Progenitor cell of endocrine pancreas (in vitro differentiated cells): ENCODE data around the gene PDE1A. TPM values are rescaled to one million over a fixed set of nuclear protein-coding genes. Genes with fewer than 3 reads are reported as not detected.

Experiments
- DNase-seq: peaks from one replicate; pipeline ENCODE4 v3.0.0; 2021; ENCODE audit warnings: low spot score; ENCODE audit not compliant: unreplicated experiment
- H3K27ac Mint-ChIP-seq: 2 replicates; pipeline ENCODE4 v1.8.0; 2021; ENCODE audit warnings: mild to moderate bottlenecking, moderate library complexity, mixed read lengths
- H3K27me3 Mint-ChIP-seq: 2 replicates; pipeline ENCODE4 v1.8.0; 2021; ENCODE audit warnings: mixed read lengths
- H3K36me3 Mint-ChIP-seq: 2 replicates; pipeline ENCODE4 v1.8.0; 2022; ENCODE audit warnings: mixed read lengths; ENCODE audit not compliant: insufficient read depth
- H3K4me1 Mint-ChIP-seq: 2 replicates; pipeline ENCODE4 v1.8.0; 2021; ENCODE audit warnings: low read depth, mixed read lengths
- H3K4me3 Mint-ChIP-seq: 2 replicates; pipeline ENCODE4 v1.8.0; 2021; ENCODE audit warnings: low read depth, mild to moderate bottlenecking, moderate library complexity, mixed read lengths
- H3K9me3 Mint-ChIP-seq: 2 replicates; pipeline ENCODE4 v1.8.0; 2021; ENCODE audit warnings: low read depth, mixed read lengths
- CTCF ChIP-seq: fragments of 200-600 bp; sonication (generic); IDR thresholded peaks from one replicate; pipeline ENCODE4 v1.5.0; 2021; ENCODE audit warnings: antibody characterized with exemption, mild to moderate bottlenecking; ENCODE audit not compliant: unreplicated experiment
- total RNA-seq: library from RNA; stranded (reverse); gene quantifications from 2 replicates; pipeline ENCODE4 v1.2.1, GENCODE V29; 2021

PDE1A gene
- total RNA-seq, 1 donor from 2014 or later = 2.9 TPM

- Mint-ChIP-seq H3K27ac (no peak overlapping the region), H3K36me3 (peaks cover 2% of the 10 kb centered on the region), H3K9me3 (peaks cover 3% of the 10 kb centered on the region), H3K27me3 (no peaks in the 10 kb centered on the region), H3K4me3 (no peak overlapping the region), H3K4me1 (no peaks in the 10 kb centered on the region)
- TF ChIP-seq CTCF = no peak
- DNase-seq = no peak
Observed at GRCh38 chr2:182368996-182369395, 57.8 kb downstream of the PDE1A start.

GRCh38 chr2:182368446-182368845 lies 58.4 kb downstream of the PDE1A start:
- H3K4me3 Mint-ChIP-seq = no peak overlapping the region
- no peaks in the 10 kb centered on the region for H3K27me3 Mint-ChIP-seq

GRCh38 chr2:182367401-182367800 lies 59.4 kb downstream of the PDE1A start:
- Mint-ChIP-seq H3K4me3 (no peak overlapping the region), H3K4me1 (no peaks in the 10 kb centered on the region), H3K9me3 (no peaks in the 10 kb centered on the region), H3K36me3 (no peaks in the 10 kb centered on the region), H3K27ac (no peak overlapping the region), H3K27me3 (no peaks in the 10 kb centered on the region)
- no peak for TF ChIP-seq CTCF
- no peak for DNase-seq

More at GRCh38 chr2:182368446-182368845, 58.4 kb downstream of the PDE1A start:
- Mint-ChIP-seq H3K36me3 (no peaks in the 10 kb centered on the region), H3K4me1 (no peaks in the 10 kb centered on the region), H3K27ac (no peak overlapping the region), H3K9me3 (peaks cover under 1% of the 10 kb centered on the region)
- no peak for TF ChIP-seq CTCF
- no peak for DNase-seq

GRCh38 chr2:182366628-182367027 lies 60.2 kb downstream of the PDE1A start:
- Mint-ChIP-seq H3K4me3 (no peak overlapping the region), H3K9me3 (no peaks in the 10 kb centered on the region), H3K27me3 (no peaks in the 10 kb centered on the region), H3K36me3 (no peaks in the 10 kb centered on the region), H3K4me1 (no peaks in the 10 kb centered on the region), H3K27ac (no peak overlapping the region)
- no peak for DNase-seq
- TF ChIP-seq CTCF = no peak

- Mint-ChIP-seq H3K4me1 (no peaks in the 10 kb centered on the region), H3K4me3 (no peak overlapping the region), H3K27ac (no peak overlapping the region), H3K9me3 (no peaks in the 10 kb centered on the region), H3K27me3 (no peaks in the 10 kb centered on the region), H3K36me3 (no peaks in the 10 kb centered on the region)
- DNase-seq = no peak
- no peak for TF ChIP-seq CTCF
Observed at GRCh38 chr2:182365855-182366254, 61.0 kb downstream of the PDE1A start.
